GM18951 (cell line): ENCODE measurements around the gene CPPED1.

Experiments used
- POLR2A ChIP-seq: IDR thresholded peaks from 4 replicates; pipeline ENCODE4 v1.6.1; 2011; ENCODE audit warnings: mild to moderate bottlenecking; ENCODE audit not compliant: insufficient read length, insufficient read depth; ENCODE audit errors: extremely low read depth
- in situ Hi-C: fragments of 300-500 bp; cut with MboI; formaldehyde crosslinking; loops from one replicate; pipeline ENCODE4 v1.12.0; 2022; ENCODE audit warnings: low sequenced_read_pairs, mixed read lengths, inconsistent platforms; ENCODE audit not compliant: unreplicated experiment

The CPPED1 gene

DNA sequence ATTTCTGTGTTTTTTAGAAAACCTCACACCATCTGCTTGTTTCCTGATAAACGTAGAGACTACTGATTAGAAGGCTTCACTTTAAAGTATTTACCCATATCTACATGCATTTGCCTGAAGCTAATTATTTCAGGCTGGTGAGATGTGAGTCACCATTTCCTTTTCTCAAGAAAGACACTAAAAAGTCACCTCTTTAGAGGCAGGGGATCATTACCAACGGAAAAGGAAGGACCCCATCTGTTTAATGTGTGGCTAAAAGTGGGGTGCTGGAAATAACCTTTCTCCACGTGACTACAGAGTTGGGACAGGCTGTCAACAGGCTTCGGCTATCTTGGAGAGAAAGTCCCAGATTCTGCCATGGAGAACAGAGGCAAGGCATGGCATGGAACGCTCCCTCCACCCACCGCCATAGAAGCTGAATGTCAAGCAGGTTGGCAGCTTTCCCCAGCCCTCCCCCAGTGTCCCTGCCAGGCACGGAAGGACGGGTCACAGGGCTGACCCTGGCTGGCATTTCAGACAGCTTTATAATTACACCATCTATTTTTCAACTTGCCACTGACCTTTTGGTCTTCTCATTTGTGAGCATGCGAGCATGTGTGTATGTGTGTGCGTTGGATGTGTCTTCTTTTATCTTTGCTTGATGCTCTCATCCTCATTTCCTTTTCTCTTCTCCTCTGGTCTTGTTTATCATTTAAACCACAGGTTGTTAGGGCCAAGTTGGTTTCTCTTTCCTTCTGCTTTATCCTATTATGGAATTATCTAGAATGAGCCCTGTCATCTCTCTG, 157.0 kb downstream of the CPPED1 start:
- in situ Hi-C loops: no loop called here
- no peak for TF ChIP-seq POLR2A

DNA sequence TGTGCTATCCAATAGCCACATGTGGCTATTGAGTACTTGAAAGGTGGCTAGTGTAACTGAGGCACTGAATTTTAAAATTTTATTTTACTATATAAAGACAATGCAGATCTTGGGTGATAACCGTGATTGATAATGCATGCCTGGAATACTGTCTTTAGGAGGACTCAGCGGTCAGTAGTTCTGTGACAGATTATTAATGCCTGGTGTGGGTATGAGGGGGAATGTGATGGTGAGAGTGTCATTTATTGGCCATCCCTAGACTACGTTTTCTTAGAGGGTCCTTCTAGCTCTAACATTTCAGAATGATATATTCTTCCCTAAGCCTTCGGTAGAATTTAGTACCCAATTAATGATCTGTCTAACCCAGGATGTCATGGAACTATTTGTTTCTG, 157.6 kb downstream of the CPPED1 start:
- TF ChIP-seq POLR2A: no peak
- in situ Hi-C loops: no loop called here

DNA sequence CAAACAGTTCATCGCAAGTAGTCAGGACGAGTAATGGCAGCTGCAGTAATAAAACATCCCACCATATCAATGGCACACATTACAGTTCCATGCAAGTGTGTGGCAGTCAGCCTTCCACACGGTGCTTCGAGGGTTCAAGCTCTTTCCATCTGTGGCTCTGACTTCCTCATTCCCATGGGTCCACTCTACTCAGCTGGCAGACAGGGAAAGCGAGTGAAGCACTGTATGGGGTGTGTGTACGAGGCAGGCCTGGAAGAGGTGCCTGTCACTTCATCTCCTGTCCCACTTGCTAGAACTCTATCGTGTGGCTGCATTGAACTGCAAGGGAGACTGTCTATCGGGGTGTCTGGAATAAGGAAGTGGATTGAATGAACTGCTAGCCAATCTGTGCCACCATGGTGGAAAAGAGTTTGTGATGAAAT, 160.6 kb downstream of the CPPED1 start:
- no peak for TF ChIP-seq POLR2A
- in situ Hi-C loops: no loop called here

DNA sequence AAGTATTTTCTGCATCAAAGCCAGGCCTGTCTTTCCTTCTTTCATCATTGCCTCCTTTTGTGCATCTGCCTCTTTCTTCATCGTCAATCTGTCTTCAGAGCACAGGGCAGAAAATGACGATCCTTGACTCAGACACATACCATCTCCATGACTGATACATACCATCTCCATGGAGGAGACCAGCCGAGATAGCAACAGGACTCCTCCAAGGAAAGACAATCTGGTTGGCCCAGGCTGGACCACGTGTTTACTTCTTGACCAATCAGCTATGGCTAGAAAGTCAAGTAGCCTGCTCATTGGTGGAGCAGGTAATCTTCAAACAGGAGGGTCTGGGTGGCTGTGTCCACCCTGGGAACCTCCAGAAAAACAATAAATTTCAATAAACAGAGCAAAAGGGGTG, 164.6 kb downstream of the CPPED1 start:
- in situ Hi-C loops: no loop called here
- TF ChIP-seq POLR2A: no peak

DNA sequence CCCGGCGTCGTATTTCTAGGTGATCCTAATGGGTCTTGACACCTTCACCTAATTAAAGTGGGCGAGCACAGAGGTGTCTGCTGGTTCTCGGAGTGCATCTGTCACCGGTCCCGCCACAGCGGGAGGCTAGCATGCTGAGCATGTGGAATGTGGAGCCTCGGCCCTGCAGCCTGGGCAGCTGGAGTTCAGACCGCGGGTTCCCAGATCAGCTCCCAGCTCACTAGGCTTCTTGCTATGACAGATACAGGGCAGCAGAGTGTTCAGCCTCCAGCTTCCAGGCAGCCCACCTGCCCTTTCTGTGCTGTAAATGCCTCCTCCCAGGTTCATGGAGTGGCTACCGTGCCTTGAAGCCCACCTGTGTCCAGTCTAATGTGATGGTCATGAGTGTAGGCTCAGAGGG, 166.7 kb downstream of the CPPED1 start:
- in situ Hi-C loops: no loop called here
- no peak for TF ChIP-seq POLR2A

DNA sequence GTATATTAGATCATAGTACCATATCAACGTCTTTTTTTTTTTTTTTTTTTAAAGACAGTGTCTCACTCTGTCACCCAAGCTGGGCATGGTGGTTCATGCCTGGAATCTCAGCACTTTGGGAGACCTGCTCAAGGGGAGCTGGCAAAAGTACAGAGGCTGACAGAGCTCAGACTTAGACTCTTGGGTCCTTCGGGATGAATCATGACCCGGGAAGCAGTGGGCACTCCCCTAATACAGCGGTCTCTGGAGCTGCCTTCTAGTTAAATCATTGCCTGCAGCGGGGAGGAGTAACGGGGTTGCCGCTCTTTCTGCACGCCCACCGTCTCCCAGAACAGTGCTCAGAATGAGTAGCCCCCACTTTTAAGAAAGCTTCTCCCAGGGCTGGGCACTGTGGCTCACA, 174.4 kb downstream of the CPPED1 start:
- in situ Hi-C loops: no loop called here
- no peak for TF ChIP-seq POLR2A

DNA sequence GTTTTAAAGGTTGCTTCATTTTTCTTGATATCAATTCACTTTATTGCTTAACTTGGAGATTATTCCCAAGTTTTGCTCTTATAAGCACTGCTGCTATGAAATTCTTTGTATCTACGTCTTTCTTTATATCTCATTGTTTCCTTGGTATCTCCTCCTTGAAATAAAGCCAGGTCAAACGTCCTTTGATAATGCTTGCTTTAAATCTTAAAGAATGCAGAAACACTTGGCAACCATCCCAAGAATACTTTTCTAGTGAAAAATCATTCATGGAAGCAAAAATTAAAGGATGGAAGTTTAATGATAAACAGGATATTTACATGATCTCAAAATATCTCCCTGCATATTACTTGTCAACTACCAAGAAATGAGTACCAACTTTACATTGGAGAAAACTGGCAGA, 175.2 kb downstream of the CPPED1 start:
- in situ Hi-C loops: no loop called here
- TF ChIP-seq POLR2A: no peak

DNA sequence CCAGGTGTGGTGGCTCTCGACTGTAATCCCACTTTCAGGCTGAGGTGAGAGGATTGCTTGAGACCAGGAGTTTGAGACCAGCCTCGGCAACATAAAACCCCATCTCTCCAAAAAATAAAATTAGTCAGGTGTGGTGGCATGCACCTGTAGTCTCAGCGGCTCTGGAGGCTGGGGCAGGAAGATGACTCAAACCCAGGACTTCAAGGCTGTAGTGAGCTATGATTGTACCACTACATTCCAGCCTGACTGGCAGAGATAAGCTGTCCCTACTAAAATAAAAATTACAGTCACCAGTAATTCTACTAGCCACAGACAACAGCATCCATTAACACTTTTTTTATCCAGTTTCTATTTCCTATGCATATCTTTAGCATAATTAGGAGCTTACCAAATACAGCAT, 176.3 kb downstream of the CPPED1 start:
- no peak for TF ChIP-seq POLR2A
- in situ Hi-C loops: no loop called here

DNA sequence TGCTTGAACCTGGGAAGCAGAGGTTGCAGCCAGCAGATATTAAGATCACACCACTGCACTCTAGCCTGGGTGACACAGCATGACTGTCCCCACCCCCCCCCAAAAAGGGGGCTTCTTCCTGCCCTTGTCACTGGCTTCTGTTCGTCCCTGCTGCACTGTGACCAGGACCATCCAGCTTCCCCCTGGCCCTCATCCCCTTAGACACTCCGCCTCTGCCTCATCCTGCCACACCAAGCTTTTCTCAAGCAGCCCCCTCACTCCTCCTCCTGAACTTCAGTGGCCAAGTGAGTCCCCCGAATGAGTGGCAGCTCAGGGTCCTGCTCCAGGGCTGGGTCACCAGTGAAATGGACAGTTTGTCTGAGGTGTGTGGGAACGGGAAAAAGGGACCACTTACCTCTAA, 177.3 kb downstream of the CPPED1 start:
- no peak for TF ChIP-seq POLR2A
- in situ Hi-C loops: no loop called here

DNA sequence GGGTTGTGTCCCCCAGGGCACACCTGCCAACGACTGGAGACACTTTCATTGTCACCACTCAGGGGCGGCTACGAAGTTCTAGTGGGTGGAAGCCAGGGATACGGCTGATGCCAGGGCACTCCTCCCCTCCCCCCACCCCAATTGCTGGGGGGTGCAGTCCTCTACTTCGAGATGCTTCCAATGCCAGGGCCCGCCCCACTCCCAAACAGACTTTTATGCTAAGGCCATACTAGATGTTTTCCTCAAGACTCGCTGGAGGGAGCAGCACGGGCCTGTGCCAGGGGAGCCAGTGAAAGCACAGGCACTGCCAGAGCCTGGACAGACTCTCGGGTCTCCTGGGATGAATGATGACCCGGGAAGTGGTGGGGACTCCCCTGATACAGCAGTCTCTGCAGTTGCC, 178.0 kb downstream of the CPPED1 start:
- in situ Hi-C loops: no loop called here
- no peak for TF ChIP-seq POLR2A

DNA sequence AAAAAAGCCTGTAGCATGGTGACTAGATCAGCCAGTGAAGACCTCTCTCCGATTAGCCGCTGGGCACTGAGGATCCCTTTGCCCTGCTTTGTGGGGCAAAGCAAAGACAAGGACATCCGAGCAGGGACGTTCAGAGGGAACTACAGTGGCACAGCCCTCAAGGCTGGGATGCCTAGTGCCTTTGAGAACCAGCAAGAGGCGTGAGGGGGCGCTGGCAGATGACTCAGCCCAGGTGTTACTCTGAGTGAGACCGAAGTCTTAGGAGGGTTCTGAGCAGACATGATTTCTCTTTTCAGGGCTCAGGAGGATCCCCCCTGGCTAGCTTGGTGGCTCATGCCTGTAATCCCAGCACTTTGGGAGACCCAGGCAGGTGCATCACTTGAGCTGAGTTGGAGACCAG, 178.6 kb downstream of the CPPED1 start:
- in situ Hi-C loops: no loop called here

DNA sequence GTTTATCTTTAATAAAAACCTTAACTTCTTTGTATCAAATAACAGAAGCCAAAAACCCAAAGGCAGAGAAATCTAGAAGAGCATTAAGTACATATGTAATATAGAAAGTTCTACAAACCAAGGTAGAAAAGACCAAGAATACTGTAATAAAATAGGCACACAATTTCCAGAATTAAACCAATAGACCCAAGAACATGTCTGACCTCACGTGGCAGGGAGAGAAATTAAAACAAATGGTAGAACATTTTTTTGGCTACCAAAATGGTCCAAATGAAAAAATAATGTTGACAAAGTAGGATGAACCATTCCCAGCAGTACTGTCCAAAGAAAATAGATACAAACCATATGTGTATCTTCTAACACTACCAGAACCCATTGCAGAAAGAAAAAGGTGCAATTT, 183.5 kb downstream of the CPPED1 start:
- in situ Hi-C loops: no loop called here
- no peak for TF ChIP-seq POLR2A

More for the DNA sequence above, 178.6 kb downstream of the CPPED1 start:
- TF ChIP-seq POLR2A: no peak

DNA sequence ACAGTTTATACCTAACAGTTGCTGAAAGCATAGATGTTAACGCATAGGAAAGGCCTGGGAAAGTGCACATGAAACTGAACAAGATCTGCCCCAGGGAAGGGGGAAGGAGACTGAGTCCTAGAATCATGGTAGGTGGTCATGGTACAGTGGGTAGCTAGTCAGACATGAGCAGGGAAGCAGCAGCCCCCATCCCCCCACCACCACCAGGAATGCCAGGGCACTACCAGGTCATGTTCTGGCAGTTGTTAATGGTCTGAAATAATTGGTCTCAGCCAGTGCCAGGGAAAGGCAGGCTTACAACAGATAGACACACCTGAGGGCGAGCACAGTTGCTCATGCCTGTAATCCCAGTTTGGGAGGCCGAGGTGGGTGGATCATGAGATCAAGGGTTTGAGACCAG, 185.2 kb downstream of the CPPED1 start:
- no peak for TF ChIP-seq POLR2A

DNA sequence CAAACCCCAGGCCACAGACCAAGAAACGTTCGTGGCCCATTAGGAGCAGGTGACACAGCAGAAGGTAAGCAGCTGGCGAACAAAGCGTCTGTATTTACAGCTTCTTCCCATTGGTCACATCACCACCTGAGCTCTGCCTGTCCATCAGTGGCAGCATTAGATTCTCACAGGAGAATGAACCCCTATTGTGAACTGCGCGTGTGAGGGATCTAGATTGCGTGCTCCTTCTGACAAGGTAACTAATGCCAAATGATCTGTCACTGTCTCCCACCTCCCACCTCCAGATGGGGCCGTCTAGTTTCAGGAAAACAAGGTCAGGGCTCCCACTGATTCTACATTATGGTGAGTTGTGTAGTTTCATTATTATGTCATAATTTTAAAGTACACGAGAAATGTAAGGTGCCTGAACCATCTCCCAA, 186.3 kb downstream of the CPPED1 start:
- in situ Hi-C loops: no loop called here
- no peak for TF ChIP-seq POLR2A

More for the DNA sequence above, 185.2 kb downstream of the CPPED1 start:
- in situ Hi-C loops: no loop called here

DNA sequence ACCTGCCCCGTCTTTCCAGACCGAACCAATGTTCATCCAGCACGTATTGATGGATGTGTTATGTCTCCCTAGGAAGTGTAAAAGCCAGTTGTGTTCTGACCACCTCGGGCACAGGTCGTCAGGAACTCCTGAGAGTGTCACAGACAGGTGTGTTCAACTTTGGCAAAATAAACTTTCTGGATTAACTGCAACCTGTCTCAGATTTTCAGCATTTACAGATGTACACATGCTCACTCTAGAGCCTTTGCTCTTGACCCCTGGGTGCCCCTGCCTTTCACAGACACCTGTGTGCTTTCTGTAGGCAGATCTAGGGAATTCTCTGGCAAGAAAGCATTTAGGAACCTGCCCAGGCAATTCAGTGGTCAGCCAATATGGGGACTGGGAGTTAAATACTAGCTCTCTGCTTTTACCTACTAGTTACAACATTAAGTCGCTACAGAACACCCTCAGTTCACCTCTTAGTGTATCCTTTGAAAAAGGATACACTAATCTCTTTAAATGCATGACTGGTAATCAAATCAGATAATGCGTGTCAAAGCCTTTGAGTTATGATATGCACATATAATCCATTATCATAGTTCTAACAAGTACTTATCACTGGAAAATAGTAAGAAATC, 188.9 kb downstream of the CPPED1 start:
- TF ChIP-seq POLR2A: no peak
- in situ Hi-C loops: no loop called here
